Activated CD8-positive, alpha-beta memory T cell treated with anti-CD3 and anti-CD28 coated beads, Interleukin-2, amount 50 U/mL, for 48 hours (primary cell): ENCODE measurements around the gene WEE1.
"Not testable (repeated sequence)": the region's sequence is repeated elsewhere in the genome, so short reads cannot be mapped to it uniquely, and the experiment has no call there.

Experiments used
- DNase-seq: peaks from one replicate; pipeline ENCODE4 v3.0.0-alpha.2; 2020

Gene WEE1

DNA sequence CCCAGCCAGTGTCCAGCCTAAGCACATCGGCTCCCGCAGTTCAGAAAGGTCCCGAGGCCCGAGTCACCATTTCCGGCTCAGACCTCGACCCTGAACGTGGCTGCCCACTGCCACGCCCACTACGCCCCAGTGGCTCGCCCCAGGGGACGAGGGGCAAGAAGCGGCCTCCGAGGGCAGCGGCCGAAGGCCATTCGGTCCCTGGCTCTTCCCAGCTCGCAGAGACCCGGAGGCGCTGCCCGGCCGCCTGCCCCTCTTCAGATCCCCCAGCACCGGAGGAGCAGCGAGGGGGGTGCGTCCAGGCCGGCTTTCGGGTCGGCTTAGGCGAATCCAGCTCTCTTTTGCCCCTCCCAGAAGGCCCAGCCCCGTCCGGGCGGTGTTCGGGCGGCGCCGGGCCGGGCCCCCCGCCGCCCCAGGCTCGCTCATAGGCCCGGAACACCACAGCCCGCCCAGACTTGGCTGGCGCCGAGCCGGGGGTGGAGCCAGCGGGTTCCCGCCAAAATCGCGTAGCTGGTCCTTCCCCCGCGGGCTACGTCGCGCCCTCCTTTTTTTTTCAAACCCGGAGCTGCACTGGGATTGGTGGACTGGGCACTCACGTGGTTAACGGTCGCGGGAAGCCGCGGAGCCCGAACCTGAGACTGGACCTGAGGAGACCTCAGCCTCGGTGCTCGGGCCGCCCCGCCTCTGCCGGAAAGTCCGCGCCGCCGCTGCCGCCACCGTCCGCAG, at the start of gene WEE1:
Gene WEE1 (plus strand): TSS at position 619 of the 723 bp plus-strand sequence. CDS start 264 bp downstream, outside the sequence.
- peak; percentile 98 for DNase-seq

DNA sequence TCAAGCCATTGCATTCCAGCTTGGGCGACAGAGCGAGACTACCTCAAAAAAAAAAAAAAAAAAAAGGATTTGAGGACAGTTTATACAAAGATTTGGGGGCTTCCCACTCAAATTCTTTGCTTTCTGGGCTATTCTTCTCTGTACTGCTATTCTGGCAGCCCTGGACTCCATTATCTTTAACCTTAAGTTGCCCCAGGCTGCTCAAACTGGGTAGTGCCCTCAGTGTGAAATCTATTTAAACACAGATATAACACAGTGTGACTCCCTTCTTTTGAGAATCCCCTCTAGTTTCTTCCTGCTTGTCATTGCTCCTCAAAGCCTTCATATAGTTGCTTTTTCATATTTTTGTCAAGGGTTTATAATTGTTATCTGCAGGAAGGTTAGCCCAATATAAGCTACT, 49.5 kb upstream of the WEE1 start:
- DNase-seq, result no peak

DNA sequence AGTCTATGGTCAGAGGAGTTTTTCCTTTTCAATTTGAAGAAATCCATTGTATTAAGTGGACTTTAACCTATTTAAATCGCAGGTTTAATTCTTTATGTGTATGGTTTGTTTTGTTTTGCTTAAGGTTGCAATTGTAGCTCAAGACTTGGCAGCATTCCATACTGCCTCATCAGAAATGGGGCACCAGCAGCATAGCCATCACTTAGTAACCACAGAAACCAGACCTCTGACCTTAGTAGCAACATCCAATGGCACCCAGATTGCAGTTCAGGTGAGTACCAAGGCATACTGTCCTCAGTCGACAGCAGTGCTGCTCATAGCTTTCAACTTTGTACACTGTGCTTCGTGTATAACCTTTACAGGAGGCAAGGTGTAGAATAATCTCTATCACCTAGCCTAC, 48.4 kb upstream of the WEE1 start:
- no peak for DNase-seq

DNA sequence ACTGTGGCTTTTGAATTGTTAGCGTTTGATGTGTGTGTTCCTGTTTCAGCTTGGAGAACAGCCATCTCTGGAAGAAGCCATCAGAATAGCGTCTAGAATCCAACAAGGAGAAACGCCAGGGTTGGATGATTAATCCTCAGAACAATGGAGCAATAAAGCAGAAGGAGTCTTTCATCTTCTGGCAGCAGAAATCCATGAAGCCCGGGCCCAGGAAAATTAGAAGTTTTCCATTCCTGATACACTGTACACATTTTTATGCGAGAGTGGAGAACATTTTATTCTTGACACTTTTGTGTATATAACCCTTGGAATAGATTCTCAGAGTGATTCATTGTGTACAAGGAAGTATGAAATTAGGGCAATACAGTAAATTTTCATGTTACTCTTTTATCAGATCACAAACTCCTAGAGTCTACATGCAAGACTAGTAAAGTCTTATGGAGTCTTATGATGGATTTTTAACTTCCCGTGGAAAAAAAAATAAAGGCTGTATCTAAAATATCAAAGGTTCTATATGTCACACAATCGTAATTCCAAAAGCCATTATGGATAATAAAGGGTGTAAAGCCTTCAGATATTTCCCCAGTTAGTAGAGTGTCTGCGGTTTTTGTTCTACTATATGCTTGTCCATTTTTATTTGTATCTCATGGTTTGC, 45.9 kb upstream of the WEE1 start:
- no peak for DNase-seq

DNA sequence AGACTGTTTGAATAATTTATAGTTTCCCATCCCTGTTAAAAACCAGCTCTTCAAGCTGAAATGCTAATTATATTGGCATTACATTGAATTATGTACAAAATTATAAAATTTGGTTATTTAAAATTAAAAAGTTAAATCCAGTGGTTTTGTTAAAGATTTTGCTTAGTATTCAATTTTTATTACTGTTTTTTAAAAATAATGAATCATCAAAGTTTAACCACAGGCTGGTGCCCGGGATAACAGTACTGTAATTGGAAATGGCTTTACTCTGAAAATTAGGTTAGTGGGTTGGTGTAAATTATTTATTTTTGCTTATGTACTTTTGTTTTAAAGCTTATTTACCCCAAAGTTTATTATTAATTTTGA, 45.4 kb upstream of the WEE1 start:
- no peak for DNase-seq

DNA sequence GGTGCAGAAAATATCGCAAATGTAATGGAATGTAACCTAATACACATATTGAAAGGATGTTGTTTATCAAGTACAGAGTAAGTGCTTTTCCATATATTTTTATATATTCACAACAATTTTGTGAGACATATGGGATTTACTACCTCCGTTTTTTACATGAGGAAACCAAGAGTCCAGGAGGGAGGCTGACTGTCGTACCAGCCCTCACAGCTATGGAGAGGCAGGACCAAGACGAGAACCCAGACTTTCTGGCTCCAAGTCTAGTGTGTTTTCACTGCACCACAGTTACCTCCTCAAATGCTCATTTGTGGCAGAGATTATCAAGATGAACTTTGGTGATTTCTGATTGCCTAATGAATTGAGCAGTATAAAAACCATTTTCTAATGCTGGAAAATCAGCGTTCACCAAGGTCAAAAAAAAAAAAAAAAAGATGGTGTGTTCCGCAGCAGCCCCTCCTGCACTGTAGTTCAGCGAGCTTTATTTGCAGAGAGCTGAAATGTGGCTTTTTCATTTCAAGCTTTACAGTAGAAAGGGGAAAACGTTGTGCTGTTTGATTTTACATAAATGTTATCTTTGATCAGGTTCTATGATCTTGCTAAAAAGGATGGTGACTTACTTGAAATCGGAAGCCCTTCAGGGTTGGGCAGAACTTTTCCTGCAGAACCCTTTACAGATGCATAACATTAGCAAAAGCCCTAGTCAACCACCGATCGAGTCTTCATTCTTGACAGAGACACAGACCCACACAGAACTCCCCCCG, 44.7 kb upstream of the WEE1 start:
- DNase-seq, result no peak

DNA sequence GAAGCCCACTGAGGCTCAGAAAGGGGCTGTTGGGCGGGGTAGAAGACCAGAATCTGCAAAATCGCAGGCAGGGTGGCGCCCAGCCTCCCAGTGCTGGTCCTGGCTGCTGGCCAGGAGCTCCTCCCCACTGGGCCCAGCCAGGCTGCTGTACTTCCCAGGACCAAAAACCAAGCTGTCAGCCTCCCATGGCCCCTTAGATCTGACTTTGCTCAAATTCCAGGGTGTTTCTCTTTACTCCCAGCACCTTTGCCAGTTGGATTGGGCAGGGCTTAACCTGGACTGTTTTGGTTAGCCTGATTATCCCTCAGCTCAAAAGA, 44.2 kb upstream of the WEE1 start:
- no peak for DNase-seq

DNA sequence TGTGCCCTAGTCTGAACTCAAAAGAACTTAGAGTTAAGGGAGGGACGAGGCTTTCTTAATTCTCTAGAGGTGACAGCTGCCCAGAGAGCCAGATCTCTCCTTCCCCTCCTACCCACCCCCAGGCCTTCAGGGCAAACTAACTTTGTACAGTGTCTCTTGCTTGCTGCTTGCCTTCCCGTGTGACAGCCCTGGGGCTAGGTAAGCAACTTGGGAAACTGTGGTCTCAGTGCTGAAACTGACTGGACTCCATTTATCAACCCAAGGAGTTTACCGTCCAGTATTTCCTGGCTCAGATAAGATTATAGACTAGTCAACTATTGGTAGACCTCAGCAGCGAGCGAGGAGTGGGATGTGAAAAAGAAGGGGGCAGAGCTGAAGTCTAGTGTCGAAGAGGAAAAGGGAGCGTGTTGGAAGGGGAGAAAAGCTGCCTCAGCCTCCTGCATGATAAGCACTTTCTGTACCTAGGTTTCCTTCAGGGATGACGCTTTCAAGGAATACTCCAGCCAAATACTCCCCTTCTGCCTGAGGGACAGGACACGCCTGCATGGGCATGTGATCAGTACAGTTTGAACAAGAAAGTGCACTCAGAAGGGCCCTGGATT, 43.3 kb upstream of the WEE1 start:
- DNase-seq, result no peak

DNA sequence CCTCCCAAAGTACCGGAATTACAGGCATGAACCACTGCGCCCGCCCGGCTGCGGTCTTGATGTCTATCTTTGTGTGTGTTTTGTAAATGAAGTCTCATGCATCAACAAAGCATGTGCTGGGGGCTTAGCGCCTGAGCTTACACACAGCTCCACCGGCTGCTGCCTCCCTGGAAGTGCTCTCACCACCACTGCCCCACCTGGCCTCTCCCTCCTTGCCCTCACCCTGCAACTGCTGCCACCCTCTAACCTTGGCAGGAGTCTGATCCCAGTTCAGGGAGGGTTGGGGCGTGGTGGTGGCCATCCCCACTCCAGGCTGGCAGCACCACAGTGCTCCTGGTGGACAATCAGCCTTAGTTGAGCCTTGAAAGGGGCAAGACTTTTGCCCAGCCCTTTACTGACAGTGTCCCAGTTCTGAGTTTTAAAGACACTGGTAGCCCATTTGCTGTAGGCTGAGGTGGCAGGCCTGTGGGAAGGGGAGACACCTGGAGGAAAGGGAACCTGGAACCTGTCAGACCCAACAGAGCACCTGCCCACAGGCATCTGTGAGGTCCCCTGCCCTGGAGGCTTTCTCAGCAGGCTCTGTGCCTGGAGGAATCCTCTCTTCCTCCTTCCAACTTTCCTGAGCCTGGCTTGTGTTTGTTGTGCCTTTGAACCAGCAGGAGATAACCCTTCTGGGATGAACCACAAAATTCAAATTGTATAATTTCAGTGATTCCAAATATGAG, 42.4 kb upstream of the WEE1 start:
- no peak for DNase-seq

DNA sequence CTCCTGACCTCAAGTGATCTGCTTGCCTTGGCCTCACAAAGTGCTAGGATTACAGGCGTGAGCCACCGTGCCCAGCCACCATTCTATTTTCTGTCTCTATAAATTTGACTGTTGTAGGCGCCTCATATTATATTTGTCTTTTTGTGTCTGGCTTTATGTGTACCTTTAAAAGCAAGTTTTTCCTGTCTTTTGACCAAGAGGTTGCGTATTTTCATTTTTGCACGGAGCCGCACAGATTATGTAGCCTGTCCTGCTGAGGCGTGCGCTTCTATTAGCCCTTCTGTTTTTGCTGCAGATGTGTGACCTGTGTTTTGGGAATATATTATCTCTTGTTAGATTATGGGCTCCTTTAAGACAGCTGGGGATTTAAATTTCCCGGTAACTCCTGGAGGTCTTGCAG, 40.4 kb upstream of the WEE1 start:
- DNase-seq, result no peak

DNA sequence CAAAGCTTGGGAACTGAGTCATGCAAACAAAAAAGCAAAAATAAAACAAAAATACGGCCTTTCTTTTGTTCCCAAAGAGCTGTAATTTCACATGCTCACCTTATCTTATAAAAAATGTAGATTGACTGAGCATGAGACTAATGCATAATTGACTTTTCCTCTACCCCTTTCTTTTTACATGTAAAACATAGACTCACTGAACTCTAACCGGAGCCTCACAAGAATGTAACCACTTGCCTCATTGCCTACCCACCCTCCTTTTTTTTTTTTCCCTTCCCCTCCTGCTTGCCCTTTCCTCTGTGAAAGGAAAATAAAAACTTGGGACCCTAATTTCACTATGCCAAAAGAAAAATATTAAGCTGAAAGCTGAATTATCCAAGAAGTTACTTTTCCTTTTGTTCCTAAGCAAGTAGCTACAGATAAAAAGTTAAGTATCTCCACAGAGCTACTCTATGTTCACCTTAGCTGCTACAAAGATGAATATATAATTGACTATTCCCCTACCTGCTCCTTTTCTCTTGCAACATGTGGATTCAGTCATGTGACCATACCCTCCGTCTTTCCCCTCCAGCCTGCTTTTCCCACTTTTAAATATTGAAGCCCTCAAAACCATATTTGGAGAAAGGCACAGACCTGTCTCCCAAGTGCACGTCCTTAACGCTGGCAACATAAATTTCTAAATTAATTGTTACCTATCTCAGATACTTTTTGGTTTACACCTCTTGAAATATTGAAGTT, 39.6 kb upstream of the WEE1 start:
- no peak for DNase-seq

DNA sequence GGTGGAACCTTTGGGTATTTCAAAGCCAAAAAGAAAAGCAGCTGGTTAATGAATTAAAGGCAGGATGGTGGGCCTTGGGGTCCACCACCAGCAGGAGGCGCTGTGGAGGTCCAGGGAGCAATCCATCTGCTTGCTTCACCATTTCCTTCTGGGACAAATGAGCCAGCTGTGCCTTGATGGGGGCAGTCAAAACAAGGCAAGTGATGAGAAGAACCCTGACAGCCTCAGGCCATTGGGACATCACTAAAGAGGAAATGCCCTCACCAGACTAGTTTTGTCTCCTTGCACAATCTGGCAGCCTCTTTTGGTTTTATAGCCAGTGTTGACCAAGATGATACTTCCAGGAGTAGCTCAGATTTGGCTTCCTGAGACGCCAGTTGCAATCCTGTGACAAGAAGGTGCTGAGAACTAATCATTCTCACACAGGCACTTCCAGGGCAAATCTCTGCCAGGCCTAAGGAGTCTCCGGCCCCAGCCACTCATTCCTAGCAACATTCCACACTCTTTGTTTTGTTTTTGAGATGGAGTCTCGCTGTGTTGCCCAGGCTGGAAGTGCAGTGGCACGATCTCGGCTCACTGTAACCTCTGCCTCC, 38.2 kb upstream of the WEE1 start:
- peak; percentile 98 for DNase-seq

DNA sequence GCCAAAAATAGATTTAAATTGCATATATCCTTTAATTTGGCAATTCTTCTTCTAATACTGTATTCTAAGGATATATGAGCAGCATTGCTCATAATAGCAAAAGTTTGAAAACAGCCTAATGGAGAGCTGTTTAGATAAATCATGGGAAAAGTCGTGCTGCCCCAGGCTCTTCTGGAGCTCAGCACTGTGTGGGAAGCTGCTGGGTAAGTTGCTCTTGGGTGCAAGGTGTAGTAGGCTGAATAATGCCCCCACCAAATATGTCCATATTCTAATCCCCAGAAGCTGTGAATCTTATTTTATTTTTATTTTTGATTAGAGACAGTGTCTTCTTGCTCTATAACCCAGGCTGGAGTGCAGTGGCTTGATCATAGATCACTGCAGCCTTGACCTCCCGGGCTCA, 34.9 kb upstream of the WEE1 start:
- no peak for DNase-seq

DNA sequence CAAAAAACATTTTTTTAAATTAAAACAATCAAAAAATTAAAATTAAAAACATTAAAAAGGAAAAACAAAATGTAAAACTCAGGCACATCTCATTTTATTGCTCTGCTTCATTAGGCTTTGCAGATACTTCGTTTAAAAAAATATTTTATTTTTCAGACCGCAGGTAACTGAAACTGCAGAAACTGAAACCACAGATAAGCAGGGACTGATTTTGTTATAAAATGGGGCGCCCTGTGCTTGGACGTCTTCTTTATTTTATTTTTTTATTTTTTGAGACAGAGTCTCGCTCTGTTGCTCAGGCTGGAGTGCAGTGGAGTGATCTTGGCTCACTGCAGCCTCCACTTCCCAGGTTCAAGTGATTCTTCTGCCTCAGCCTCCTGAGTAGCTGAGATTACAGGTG, 24.3 kb upstream of the WEE1 start:
- not testable (repeated sequence) for DNase-seq

DNA sequence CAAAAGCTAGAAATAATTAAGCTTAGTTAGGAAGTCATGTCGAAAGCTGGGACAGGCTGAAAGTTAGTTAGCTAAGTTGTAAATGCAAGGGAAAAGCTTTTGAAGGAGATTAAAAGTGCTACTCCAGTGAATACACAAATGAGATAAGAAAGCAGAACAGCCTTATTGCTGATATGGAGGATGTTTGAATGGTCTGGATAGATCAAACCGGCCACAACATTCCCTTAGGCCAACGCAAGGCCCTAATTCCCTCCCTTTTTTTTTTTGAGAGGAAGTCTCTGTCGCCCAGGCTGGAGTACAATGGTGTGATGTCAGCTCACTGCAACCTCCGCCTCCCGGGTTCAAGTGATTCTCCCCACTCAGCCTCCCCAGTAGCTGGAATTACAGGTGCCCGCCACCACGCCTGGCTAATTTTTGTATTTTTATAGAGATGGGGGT, 23.3 kb upstream of the WEE1 start:
- DNase-seq, result no peak

DNA sequence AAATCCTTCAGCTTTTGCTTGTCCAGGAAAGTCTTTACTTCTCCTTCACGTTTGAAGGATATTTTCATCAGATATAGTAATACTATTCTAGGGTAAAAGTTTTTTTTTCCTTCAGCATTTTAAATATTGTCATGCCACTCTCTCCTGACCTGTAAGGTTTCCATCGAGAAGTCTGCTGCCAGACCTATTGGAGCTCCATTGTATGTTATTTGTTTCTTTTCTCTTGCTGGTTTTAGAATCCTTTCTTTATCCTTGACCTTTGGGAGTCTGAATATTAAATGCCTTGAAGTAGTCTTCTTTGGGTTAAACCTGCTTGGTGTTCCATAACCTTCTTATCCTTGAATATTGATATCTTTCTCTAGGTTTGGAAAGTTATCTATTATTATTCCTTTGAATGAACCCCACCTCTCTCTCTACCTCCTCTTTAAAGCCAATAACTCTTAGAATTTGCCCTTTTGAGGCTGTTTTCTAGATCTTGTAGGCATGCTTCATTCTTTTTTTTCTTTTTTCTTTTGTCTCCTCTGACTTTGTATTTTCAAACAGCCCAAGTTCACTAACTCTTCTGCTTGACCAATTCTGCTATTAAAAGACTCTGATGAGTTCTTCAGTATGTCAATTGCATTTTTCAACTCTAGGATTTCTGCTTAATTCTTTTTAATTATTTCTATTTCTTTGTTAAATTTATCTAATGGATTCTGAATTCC, 12.0 kb upstream of the WEE1 start:
- no peak for DNase-seq

DNA sequence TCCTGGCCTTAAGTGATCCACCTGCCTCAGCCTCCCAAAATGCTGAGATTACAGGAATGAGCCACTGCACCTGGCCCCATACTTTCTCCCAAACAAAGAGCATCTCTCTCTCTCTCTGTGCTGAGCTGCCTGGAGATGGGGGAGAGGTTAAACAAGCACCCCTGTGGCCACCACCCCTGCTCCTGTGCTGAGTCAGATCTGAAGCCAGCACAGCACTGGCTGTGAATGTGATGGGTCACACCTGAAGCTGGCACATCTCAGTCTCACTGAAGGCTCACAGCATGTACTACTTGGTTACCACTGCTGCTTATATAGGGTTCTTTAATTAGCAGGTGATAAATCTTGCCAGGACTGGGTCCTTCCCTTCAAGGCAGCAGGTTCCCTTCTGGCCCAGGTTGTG, 10.8 kb upstream of the WEE1 start:
- DNase-seq, result no peak

DNA sequence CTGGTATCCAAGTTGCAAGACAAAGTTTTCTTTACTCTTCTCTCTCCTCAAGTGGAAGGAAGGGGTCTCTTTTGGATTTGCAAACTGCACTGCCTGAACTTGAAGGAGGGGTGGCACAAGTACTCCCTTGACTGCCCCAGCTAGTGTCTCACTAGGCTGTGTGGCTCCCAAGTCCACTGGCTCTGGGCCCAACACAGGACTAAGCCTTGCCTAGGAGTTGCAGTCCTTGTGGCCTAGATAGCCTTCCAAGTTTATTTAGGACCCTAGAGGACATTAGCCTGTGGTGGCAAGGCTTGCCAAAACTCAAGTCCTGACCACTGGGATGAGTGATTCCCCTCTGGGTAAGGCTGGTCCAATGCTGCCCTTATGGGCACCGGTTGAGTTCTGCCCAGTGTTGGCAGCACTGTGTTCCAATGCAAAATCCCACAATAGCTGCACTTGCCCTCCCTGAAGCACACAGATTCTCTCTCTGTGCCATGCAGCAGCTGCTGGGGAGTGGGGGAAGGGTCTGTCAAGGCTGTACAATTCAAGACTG, 10.2 kb upstream of the WEE1 start:
- no peak for DNase-seq

DNA sequence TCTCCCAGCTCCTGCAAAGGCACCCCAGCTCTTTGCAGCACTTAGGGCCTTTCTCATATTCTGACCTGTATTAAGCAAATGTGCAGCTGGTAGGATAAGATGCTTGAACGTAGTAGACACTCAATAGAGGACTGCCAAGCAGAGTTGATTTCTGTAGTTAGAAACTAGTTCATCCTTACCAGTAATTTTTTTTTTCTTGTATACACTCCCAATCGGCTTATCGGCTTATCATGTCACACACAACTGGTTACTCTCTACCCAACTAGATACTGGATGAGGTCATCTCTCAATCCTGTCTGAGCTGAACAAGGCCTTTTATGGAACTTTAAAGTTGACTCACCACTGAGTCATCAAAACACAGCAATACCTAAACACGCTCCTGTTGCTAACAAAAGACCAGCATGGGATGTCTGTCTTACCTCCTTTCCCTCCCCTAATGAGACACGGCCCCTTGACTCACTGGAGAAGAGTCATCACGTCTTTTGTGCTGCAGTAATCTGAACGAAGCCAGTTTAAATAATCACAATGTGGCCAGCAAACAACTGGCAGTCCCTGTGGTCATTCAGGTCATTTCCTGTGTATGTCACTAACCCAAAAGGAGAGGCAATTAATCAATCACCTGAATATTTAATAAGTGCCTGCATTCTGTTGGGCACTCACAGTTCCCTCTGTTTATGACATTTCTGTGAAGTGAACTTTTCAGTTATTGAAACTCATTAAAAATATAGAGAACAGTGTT, 7.5 kb upstream of the WEE1 start:
- DNase-seq, result no peak

DNA sequence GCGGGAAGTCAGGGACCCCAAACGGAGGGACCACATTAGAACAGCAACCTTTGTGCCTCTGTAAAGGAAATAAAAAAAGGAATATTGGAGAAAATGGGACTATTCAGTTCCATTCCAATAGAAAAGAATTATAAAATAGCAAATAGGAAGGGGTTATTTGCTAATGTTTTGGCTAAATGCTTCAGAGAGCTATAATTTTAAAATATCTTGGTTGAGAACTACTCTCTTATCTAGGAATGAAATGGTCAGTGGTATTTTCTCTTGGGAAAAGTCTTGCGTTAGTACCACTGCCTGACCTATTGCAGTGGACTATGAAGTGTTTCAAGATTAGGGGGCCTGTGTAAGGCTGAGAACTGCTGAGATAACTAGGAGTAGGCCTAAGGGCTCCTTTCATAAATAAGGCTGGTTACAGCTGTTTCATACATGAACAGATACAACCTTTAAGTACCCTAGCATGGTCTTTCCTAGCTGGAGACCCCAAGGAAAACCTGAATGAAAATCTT, 6.9 kb upstream of the WEE1 start:
- no peak for DNase-seq
